HEK293 (cell line): ENCODE measurements around the gene CDC42.

ENCODE experiments used
- CTCF ChIA-PET: fragments of 350-600 bp; formaldehyde crosslinking; extraction: SDS; loops from one replicate; lab custom pipeline; 2021; ENCODE audit warnings: antibody characterized with exemption; lab: Yijun Ruan, JAX
- POLR2A ChIA-PET: fragments of 300-600 bp; formaldehyde crosslinking; extraction: SDS; loops from one replicate; lab custom pipeline; 2020; ENCODE audit warnings: antibody characterized with exemption, inconsistent platforms; lab: Yijun Ruan, JAX
- H3K27ac ChIP-seq: fragments of 200-500 bp; sonication (Bioruptor generic); 2 replicates; pipeline ENCODE4 v1.5.1; 2014; ENCODE audit warnings: low read depth, low read length, control low read depth, inconsistent platforms; ENCODE audit errors: extremely low read depth
- H3K36me3 ChIP-seq, 2 experiments: fragments of 200-500 bp in 1 of 2; sonication (Bioruptor generic) in 1 of 2; 1 replicate in 1 of 2; 2 replicates in 1 of 2; pipeline ENCODE4 v1.5.1; 2014 to 2017; ENCODE audit warnings: inconsistent platforms in 2 of 2, low read length in 2 of 2; ENCODE audit not compliant: control insufficient read depth in 2 of 2, insufficient read depth in 1 of 2
- H3K4me1 ChIP-seq: fragments of 200-500 bp; sonication (Bioruptor generic); 2 replicates; pipeline ENCODE4 v1.5.1; 2014; ENCODE audit warnings: mild to moderate bottlenecking, low read length, inconsistent platforms; ENCODE audit not compliant: control insufficient read depth, insufficient read depth
- H3K4me3 ChIP-seq: 2 replicates; pipeline ENCODE4 v1.5.1; 2011; ENCODE audit warnings: low read depth, mild to moderate bottlenecking, control low read depth, low read length, moderate library complexity
- H3K9me3 ChIP-seq: fragments of 200-500 bp; sonication (Bioruptor generic); 2 replicates; pipeline ENCODE4 v1.5.1; 2014; ENCODE audit warnings: low read depth, low read length, inconsistent platforms; ENCODE audit not compliant: control insufficient read depth, insufficient read depth
- HOXA7 ChIP-seq: sonication (generic); formaldehyde crosslinking; IDR thresholded peaks from 2 replicates; pipeline ENCODE4 v1.8.1; 2022; ENCODE audit warnings: missing genetic modification reagents, borderline replicate concordance
- PBX3 ChIP-seq: sonication (generic); formaldehyde crosslinking; IDR thresholded peaks from 2 replicates; pipeline ENCODE4 v1.8.1; 2022; ENCODE audit warnings: mild to moderate bottlenecking, moderate library complexity, missing genetic modification reagents
- PRDM2 ChIP-seq: fragments of 450-650 bp; formaldehyde crosslinking; IDR thresholded peaks from 2 replicates; pipeline ENCODE4 v1.5.1; 2016; ENCODE audit warnings: missing biosample characterization, missing genetic modification characterization, borderline replicate concordance
- RBAK ChIP-seq: fragments of 450-650 bp; formaldehyde crosslinking; IDR thresholded peaks from 2 replicates; pipeline ENCODE4 v1.5.1; 2016; ENCODE audit warnings: missing biosample characterization, missing genetic modification characterization
- ZEB2 ChIP-seq: fragments of 450-650 bp; formaldehyde crosslinking; IDR thresholded peaks from 2 replicates; pipeline ENCODE4 v1.5.1; 2016; ENCODE audit warnings: missing biosample characterization, missing genetic modification characterization
- ZFP3 ChIP-seq: fragments of 450-650 bp; formaldehyde crosslinking; IDR thresholded peaks from 2 replicates; pipeline ENCODE4 v1.5.1; 2016; ENCODE audit warnings: low read depth, missing biosample characterization, missing genetic modification characterization
- ZNF121 ChIP-seq: fragments of 450-650 bp; formaldehyde crosslinking; IDR thresholded peaks from 2 replicates; pipeline ENCODE4 v1.5.1; 2016; ENCODE audit warnings: missing biosample characterization, missing genetic modification characterization
- ZNF155 ChIP-seq: fragments of 450-650 bp; formaldehyde crosslinking; IDR thresholded peaks from 2 replicates; pipeline ENCODE4 v1.5.1; 2016; ENCODE audit warnings: missing biosample characterization, missing genetic modification characterization
- ZNF157 ChIP-seq: fragments of 450-650 bp; formaldehyde crosslinking; IDR thresholded peaks from 2 replicates; pipeline ENCODE4 v1.5.1; 2016; ENCODE audit warnings: missing biosample characterization, missing genetic modification characterization
- ZNF19 ChIP-seq: fragments of 450-650 bp; formaldehyde crosslinking; IDR thresholded peaks from 2 replicates; pipeline ENCODE4; 2016; ENCODE audit warnings: missing biosample characterization, missing genetic modification characterization, low read depth
- ZNF239 ChIP-seq: fragments of 450-650 bp; formaldehyde crosslinking; IDR thresholded peaks from 2 replicates; pipeline ENCODE4 v1.5.1; 2016; ENCODE audit warnings: missing biosample characterization, missing genetic modification characterization
- ZNF292 ChIP-seq: fragments of 450-650 bp; formaldehyde crosslinking; IDR thresholded peaks from 2 replicates; pipeline ENCODE4 v1.5.1; 2016; ENCODE audit warnings: low read depth, missing biosample characterization, missing genetic modification characterization, borderline replicate concordance
- ZNF394 ChIP-seq: fragments of 450-650 bp; formaldehyde crosslinking; IDR thresholded peaks from 2 replicates; pipeline ENCODE4 v1.5.1; 2016; ENCODE audit warnings: missing biosample characterization, missing genetic modification characterization, mild to moderate bottlenecking, moderate library complexity, borderline replicate concordance
- ZNF398 ChIP-seq: fragments of 450-650 bp; formaldehyde crosslinking; IDR thresholded peaks from 2 replicates; pipeline ENCODE4 v1.5.1; 2017; ENCODE audit warnings: missing biosample characterization, missing genetic modification characterization
- ZNF416 ChIP-seq: fragments of 450-650 bp; formaldehyde crosslinking; IDR thresholded peaks from 2 replicates; pipeline ENCODE4 v1.5.1; 2016; ENCODE audit warnings: missing biosample characterization, missing genetic modification characterization
- ZNF521 ChIP-seq: fragments of 450-650 bp; formaldehyde crosslinking; IDR thresholded peaks from 2 replicates; pipeline ENCODE4 v1.5.1; 2017; ENCODE audit warnings: missing biosample characterization, mild to moderate bottlenecking, missing genetic modification characterization
- ZNF544 ChIP-seq: fragments of 450-650 bp; formaldehyde crosslinking; IDR thresholded peaks from 2 replicates; pipeline ENCODE4 v1.5.0; 2017; ENCODE audit warnings: missing biosample characterization, missing genetic modification characterization
- ZNF585B ChIP-seq: fragments of 450-650 bp; formaldehyde crosslinking; IDR thresholded peaks from 2 replicates; pipeline ENCODE4 v1.5.1; 2016; ENCODE audit warnings: missing biosample characterization, missing genetic modification characterization
- ZNF692 ChIP-seq: fragments of 450-650 bp; formaldehyde crosslinking; IDR thresholded peaks from 2 replicates; pipeline ENCODE4 v1.5.1; 2016; ENCODE audit warnings: missing biosample characterization, missing genetic modification characterization
- ZNF701 ChIP-seq: fragments of 450-650 bp; formaldehyde crosslinking; IDR thresholded peaks from 2 replicates; pipeline ENCODE4 v1.5.1; 2016; ENCODE audit warnings: missing biosample characterization, missing genetic modification characterization
- ZNF704 ChIP-seq: fragments of 450-650 bp; formaldehyde crosslinking; IDR thresholded peaks from 2 replicates; pipeline ENCODE4 v1.5.1; 2016; ENCODE audit warnings: missing biosample characterization, missing genetic modification characterization

CDC42 gene

GRCh38 chr1:22056043-22056442 lies 3.5 kb downstream of the CDC42 start:
- H3K27ac ChIP-seq = no peak overlapping the region
- ChIA-PET POLR2A (interaction anchor here (0.6 to 1.5 kb wide), 3 partner anchors 10 to 25 kb away, joined by 3 to 6 read pairs (median 5); no protein-coding TSS in a partner anchor), CTCF (interaction anchor here (0.7 to 1.2 kb wide), 2 partner anchors 16 to 76 kb away, joined by 3 to 7 read pairs; no protein-coding TSS in a partner anchor)
- H3K4me1 ChIP-seq = peaks cover 8% of the 10 kb centered on the region
- H3K36me3 ChIP-seq = peaks cover 7 to 22% of the 10 kb centered on the region in 2 experiments; a peak in 2 of 3 replicates
- no peaks in the 10 kb centered on the region for H3K9me3 ChIP-seq
- TF ChIP-seq ZNF121 (tag by site-specific recombination) (no peak), ZNF701 (tag by site-specific recombination) (no peak), ZNF19 (tag by site-specific recombination) (no peak), ZNF585B (no peak), HOXA7 (CRISPR knock-in tag) (no peak), ZNF292 (tag by site-specific recombination) (no peak), ZEB2 (tag by site-specific recombination) (no peak), ZNF155 (no peak), ZNF704 (tag by site-specific recombination) (no peak), ZNF239 (tag by site-specific recombination) (no peak), ZNF544 (no peak), ZNF521 (tag by site-specific recombination) (no peak), ZFP3 (tag by site-specific recombination) (no peak)
- H3K4me3 ChIP-seq = no peak overlapping the region

GRCh38 chr1:22056936-22057335 lies 4.4 kb downstream of the CDC42 start:
- H3K9me3 ChIP-seq = no peaks in the 10 kb centered on the region
- peaks cover 8% of the 10 kb centered on the region for H3K4me1 ChIP-seq
- H3K27ac ChIP-seq = no peak overlapping the region
- H3K36me3 ChIP-seq = peaks cover 7 to 22% of the 10 kb centered on the region in 2 experiments; a peak in 2 of 3 replicates
- H3K4me3 ChIP-seq = no peak overlapping the region
- ChIA-PET CTCF (interaction anchor here (0.6 kb wide), 1 partner anchor 77 kb away, joined by 3 read pairs; no protein-coding TSS in a partner anchor), POLR2A (interaction anchor here (1.5 kb wide), 1 partner anchor 12 kb away, joined by 3 read pairs; no protein-coding TSS in a partner anchor)
- TF ChIP-seq ZNF704 (tag by site-specific recombination) (no peak), ZNF416 (tag by site-specific recombination) (no peak), PRDM2 (tag by site-specific recombination) (no peak), ZNF19 (tag by site-specific recombination) (no peak), ZNF692 (tag by site-specific recombination) (no peak), RBAK (tag by site-specific recombination) (no peak), ZNF394 (no peak), ZNF157 (tag by site-specific recombination) (no peak), PBX3 (no peak), ZNF398 (no peak)
